Astrocyte (in vitro differentiated cells and primary cell): Measurements from ENCODE around the gene PREX1. TPM values are rescaled to one million over a fixed set of nuclear protein-coding genes. Genes with fewer than 3 reads are reported as not detected.

Source experiments
- DNase-seq: peaks from one replicate; pipeline ENCODE4 v3.0.0-alpha.2; 2010; ENCODE audit warnings: low read depth
- FAIRE-seq: peaks from 2 replicates; lab custom pipeline; 2011; peaks lifted over from hg19 to GRCh38; lab: Jason Lieb, UNC
- H2AFZ ChIP-seq: 2 replicates; pipeline ENCODE4 v1.6.0; 2012; ENCODE audit warnings: low read depth, low read length, inconsistent platforms
- H3K27ac ChIP-seq: 2 replicates; pipeline ENCODE4 v1.5.1; 2011; ENCODE audit warnings: low read depth, low read length, inconsistent platforms
- H3K27me3 ChIP-seq: 2 replicates; pipeline ENCODE4 v1.6.0; 2011; ENCODE audit warnings: low read length, inconsistent platforms; ENCODE audit not compliant: insufficient read depth
- H3K36me3 ChIP-seq: 2 replicates; pipeline ENCODE4 v1.5.1; 2011; ENCODE audit warnings: low read length, inconsistent platforms; ENCODE audit not compliant: insufficient read depth
- H3K4me1 ChIP-seq: 2 replicates; pipeline ENCODE4 v1.5.1; 2011; ENCODE audit warnings: low read length, inconsistent platforms; ENCODE audit not compliant: insufficient read depth
- H3K4me2 ChIP-seq: 2 replicates; pipeline ENCODE4 v1.6.0; 2012; ENCODE audit warnings: low read length, inconsistent platforms
- H3K4me3 ChIP-seq: 2 replicates; pipeline ENCODE4 v1.5.1; 2011; ENCODE audit warnings: low read depth, mild to moderate bottlenecking, low read length, inconsistent platforms; ENCODE audit not compliant: insufficient read depth
- H3K79me2 ChIP-seq: 2 replicates; pipeline ENCODE4 v1.6.0; 2012; ENCODE audit warnings: mild to moderate bottlenecking, low read length, inconsistent platforms; ENCODE audit not compliant: insufficient read depth
- H3K9ac ChIP-seq: 2 replicates; pipeline ENCODE4 v1.6.0; 2012; ENCODE audit warnings: mild to moderate bottlenecking, low read length, inconsistent platforms
- H3K9me3 ChIP-seq: 2 replicates; pipeline ENCODE4 v1.5.1; 2012; ENCODE audit warnings: low read depth, mild to moderate bottlenecking, low read length, inconsistent platforms; ENCODE audit not compliant: insufficient read depth
- H4K20me1 ChIP-seq: 2 replicates; pipeline ENCODE4 v1.6.0; 2012; ENCODE audit warnings: low read length, inconsistent platforms; ENCODE audit not compliant: insufficient read depth
- H3K27ac Mint-ChIP-seq: one replicate; pipeline ENCODE4 v1.8.0; 2021; ENCODE audit warnings: mild to moderate bottlenecking, mixed read lengths; ENCODE audit not compliant: unreplicated experiment
- H3K27me3 Mint-ChIP-seq: one replicate; pipeline ENCODE4 v1.8.0; 2021; ENCODE audit warnings: low read depth, mixed read lengths; ENCODE audit not compliant: unreplicated experiment
- H3K36me3 Mint-ChIP-seq: one replicate; pipeline ENCODE4 v1.8.0; 2021; ENCODE audit warnings: low read depth, mixed read lengths; ENCODE audit not compliant: unreplicated experiment
- H3K4me1 Mint-ChIP-seq: one replicate; pipeline ENCODE4 v1.8.0; 2021; ENCODE audit warnings: low read depth, mixed read lengths; ENCODE audit not compliant: unreplicated experiment
- H3K4me3 Mint-ChIP-seq: one replicate; pipeline ENCODE4 v1.8.0; 2021; ENCODE audit warnings: mild to moderate bottlenecking, moderate library complexity, mixed read lengths; ENCODE audit not compliant: unreplicated experiment
- H3K9me3 Mint-ChIP-seq: one replicate; pipeline ENCODE4 v1.8.0; 2021; ENCODE audit warnings: mild to moderate bottlenecking, mixed read lengths; ENCODE audit not compliant: unreplicated experiment
- EZH2 ChIP-seq: IDR thresholded peaks from 2 replicates; pipeline ENCODE4 v1.6.1; 2012; ENCODE audit warnings: mild to moderate bottlenecking, low read length, inconsistent platforms; ENCODE audit not compliant: insufficient read depth
- total RNA-seq: library from RNA; stranded (reverse); gene quantifications from 2 replicates; pipeline ENCODE4 v1.2.1, GENCODE V29; 2021
- TF ChIP-seq, protein P1 (sequence below): IDR thresholded peaks from 2 replicates; pipeline ENCODE4 v1.5.1; 2011; ENCODE audit warnings: low read depth, mild to moderate bottlenecking, inconsistent platforms, low read length, moderate library complexity; ENCODE audit not compliant: insufficient read depth

PREX1 gene
- total RNA-seq, 1 donor from 2014 or later = 3.5 TPM

GRCh38 chr20:48849299-48849698 is 21.5 kb upstream of the PREX1 start:
- no peaks in the 10 kb centered on the region for H3K9me3 Mint-ChIP-seq
- Histone ChIP-seq H3K79me2 (no peaks in the 10 kb centered on the region), H4K20me1 (peaks cover 4% of the 10 kb centered on the region), H2AFZ (no peak overlapping the region), H3K27me3 (peaks cover 3% of the 10 kb centered on the region), H3K4me2 (no peak overlapping the region), H3K9me3 (no peaks in the 10 kb centered on the region), H3K4me1 (peaks cover 15% of the 10 kb centered on the region), H3K36me3 (no peaks in the 10 kb centered on the region), H3K27ac (no peak overlapping the region), H3K9ac (no peak overlapping the region), H3K4me3 (no peak overlapping the region)
- DNase-seq (no peak), FAIRE-seq (no peak)
- peaks cover 5% of the 10 kb centered on the region for H3K4me1 Mint-ChIP-seq
- H3K27ac Mint-ChIP-seq = no peak overlapping the region
- TF ChIP-seq, protein P1, sequence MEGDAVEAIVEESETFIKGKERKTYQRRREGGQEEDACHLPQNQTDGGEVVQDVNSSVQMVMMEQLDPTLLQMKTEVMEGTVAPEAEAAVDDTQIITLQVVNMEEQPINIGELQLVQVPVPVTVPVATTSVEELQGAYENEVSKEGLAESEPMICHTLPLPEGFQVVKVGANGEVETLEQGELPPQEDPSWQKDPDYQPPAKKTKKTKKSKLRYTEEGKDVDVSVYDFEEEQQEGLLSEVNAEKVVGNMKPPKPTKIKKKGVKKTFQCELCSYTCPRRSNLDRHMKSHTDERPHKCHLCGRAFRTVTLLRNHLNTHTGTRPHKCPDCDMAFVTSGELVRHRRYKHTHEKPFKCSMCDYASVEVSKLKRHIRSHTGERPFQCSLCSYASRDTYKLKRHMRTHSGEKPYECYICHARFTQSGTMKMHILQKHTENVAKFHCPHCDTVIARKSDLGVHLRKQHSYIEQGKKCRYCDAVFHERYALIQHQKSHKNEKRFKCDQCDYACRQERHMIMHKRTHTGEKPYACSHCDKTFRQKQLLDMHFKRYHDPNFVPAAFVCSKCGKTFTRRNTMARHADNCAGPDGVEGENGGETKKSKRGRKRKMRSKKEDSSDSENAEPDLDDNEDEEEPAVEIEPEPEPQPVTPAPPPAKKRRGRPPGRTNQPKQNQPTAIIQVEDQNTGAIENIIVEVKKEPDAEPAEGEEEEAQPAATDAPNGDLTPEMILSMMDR = no peak
- TF ChIP-seq EZH2 = no peak
- peaks cover 11% of the 10 kb centered on the region for H3K27me3 Mint-ChIP-seq
- H3K4me3 Mint-ChIP-seq = no peak overlapping the region
- H3K36me3 Mint-ChIP-seq = no peaks in the 10 kb centered on the region

- TF ChIP-seq, protein P1 = no peak
- TF ChIP-seq EZH2 = no peak
- H3K27me3 ChIP-seq = peaks cover 3% of the 10 kb centered on the region
- Mint-ChIP-seq H3K9me3 (no peaks in the 10 kb centered on the region), H3K27me3 (peaks cover 14% of the 10 kb centered on the region), H3K36me3 (no peaks in the 10 kb centered on the region), H3K4me1 (no peaks in the 10 kb centered on the region), H3K27ac (no peak overlapping the region), H3K4me3 (no peak overlapping the region)
- peaks cover 8% of the 10 kb centered on the region for H3K4me1 ChIP-seq
- H3K9me3 ChIP-seq = no peaks in the 10 kb centered on the region
- H4K20me1 ChIP-seq = no peaks in the 10 kb centered on the region
- no peak for FAIRE-seq
- H3K36me3 ChIP-seq = no peaks in the 10 kb centered on the region
- no peak overlapping the region for H2AFZ ChIP-seq
- H3K27ac ChIP-seq = no peak overlapping the region
- H3K4me2 ChIP-seq = no peak overlapping the region
- H3K79me2 ChIP-seq = no peaks in the 10 kb centered on the region
- no peak overlapping the region for H3K4me3 ChIP-seq
- H3K9ac ChIP-seq = no peak overlapping the region
- no peak for DNase-seq
Measured at GRCh38 chr20:48847498-48848205, 19.9 kb upstream of the PREX1 start.
